IPS-NIHi11 (cell line): ENCODE results near the gene PLA2G12A.
A peak's percentile ranks its signal among the peaks of the same experiment; 100 is the strongest.

Source experiments
- DNase-seq: peaks from one replicate; pipeline ENCODE4 v3.0.0; 2012; ENCODE audit warnings: mixed read lengths, low spot score

The PLA2G12A gene

DNA sequence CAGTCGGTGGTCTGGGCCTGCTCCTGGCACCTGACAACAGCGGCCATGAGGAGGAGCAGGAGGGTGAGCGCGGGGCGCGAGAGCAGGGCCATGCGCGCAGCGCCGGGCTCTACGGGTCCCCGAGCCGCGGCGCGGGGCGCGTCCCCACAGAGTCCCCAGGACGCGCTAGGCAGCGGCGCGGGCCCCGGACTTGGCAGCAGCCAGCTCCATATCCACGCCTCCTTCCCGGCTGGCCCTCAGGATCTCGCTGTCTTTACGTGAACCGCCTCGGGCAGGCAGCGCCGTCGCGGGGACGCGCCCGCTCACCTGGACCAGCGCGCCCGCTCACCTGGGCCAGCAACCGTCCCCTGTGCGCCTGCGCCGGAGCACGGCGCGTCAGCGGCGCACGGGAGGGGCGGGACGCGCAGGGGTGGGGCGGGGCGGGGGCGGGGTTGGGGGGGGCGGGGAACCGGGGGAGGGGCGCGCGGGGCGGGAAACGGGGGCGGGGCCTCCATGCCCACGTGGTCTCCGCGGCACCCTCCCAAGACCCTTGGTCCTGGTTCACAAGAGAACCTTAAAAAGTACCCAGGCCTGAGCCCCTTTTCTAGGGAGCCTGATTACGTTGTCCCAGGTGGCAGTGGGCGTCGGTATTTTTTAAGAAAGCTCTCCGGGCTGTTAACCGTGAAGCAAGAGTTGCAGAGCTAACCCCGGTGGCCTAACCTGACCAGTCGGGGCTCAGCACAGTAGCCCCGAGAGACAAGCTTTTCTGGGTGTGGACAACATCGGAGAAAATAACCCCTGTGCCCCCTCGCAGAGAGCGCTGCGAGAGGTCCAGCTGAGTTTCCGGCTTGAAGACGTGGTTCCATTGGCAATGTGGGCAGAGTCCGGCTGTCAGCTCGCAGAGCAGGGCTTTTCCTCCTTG lies at the start of gene PLA2G12A:
Gene PLA2G12A, minus strand, starts transcription at position 353 of the 901 bp plus-strand sequence. Its CDS starts 261 bp downstream, at position 92.
- DNase-seq, result peak; percentile 95

- no peak for DNase-seq
Observed at GRCh38 chr4:109764789-109765402, 35.0 kb upstream of the PLA2G12A start.

GRCh38 chr4:109764376-109764775 lies 34.5 kb upstream of the PLA2G12A start:
- no peak for DNase-seq

DNA sequence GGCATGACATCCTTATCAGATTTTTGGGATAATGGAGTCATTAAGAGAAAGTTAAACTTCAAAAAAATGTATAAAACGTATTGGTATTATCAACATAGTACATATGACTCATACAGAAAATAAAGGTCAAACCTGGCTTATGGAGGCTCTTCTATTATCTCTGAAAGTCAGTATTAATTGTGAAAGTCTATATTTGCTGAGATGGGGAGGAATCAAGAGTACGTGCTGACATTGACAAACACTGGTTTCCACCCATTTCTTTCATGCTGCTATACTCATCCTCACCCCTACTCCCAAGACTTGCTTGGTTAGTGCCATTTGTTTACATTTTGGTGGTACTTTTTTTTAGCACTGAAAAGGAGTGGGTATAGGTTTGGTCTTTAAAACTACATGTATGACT lies 30.8 kb upstream of the PLA2G12A start:
- DNase-seq, result no peak

- no peak for DNase-seq
Observed at GRCh38 chr4:109755656-109756055, 25.8 kb upstream of the PLA2G12A start.

DNA sequence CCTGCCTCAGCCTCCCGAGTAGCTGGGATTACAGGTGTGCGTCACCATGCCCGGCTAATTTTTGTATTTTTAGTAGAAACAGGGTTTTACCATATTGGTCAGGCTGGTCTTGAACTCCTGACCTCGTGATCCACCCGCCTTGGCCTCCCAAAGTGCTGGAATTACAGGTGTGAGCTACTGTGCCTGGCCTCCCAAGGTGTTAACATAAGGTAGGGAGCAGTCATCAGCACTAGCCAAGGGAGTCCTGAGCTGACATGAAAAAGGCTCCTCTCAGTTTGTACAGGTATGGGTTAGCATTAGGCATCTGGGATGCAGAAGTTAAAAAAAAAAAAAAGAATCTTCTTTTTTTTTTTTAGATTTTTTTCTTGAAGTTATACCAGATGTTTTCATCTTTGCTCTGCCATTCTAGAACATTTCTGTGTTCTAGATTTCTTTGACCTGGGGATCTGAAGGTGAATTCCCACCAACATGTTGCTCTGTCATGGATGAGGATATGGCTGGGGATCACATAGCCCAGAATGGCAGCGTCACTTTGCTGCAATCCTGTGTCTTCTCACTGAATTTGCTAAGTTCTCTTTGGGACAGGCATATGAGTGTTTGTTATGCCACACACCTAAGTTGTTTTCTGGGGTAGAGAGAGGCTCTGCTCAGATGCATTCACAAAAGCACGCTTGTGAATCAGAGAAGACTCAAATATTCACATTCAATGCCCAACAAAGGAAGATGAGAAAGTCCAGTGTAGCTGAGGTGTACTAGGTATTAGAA lies 24.4 kb upstream of the PLA2G12A start:
- DNase-seq, result no peak

DNA sequence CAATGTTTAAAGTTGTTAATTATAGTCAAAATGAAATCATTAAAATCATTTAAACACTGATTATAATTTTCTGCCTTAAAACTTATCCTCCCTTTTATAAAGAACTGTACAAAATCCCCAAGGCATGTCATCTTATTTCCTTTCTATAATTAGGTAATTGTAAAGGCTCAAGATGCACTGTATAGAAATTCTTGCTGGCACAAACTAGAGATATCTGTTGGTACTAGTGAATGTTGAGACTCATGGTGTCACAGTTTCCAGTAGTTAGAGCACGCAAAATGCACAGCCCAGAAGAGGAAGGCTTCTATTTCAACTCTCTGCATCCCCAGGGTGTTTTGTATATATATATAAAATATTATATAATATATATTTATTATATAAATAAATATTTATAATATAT lies 22.7 kb upstream of the PLA2G12A start:
- DNase-seq, result no peak

GRCh38 chr4:109751852-109752251 lies 22.0 kb upstream of the PLA2G12A start:
- no peak for DNase-seq

GRCh38 chr4:109750652-109751244 lies 20.9 kb upstream of the PLA2G12A start:
- DNase-seq, result no peak

GRCh38 chr4:109749388-109750082 lies 19.7 kb upstream of the PLA2G12A start:
- DNase-seq, result no peak

DNA sequence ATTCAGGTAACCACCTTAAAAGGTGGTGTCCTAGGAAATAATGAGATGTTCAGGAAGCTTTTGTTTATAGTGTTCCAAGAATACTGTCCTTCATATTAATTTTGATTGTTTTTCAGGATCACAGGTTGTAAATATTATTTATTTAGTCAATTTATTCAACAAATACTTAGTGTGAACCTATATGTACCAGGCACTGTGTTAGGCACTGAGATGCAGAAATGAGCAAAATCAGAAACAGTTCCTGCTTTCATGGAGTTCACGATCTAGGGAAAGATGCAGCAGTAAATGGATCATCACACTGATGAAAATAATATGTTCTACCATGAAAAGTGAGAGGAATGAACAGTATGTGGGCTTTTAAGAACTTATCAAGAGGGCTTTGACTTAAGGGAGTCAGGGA lies 18.2 kb upstream of the PLA2G12A start:
- DNase-seq, result no peak

DNA sequence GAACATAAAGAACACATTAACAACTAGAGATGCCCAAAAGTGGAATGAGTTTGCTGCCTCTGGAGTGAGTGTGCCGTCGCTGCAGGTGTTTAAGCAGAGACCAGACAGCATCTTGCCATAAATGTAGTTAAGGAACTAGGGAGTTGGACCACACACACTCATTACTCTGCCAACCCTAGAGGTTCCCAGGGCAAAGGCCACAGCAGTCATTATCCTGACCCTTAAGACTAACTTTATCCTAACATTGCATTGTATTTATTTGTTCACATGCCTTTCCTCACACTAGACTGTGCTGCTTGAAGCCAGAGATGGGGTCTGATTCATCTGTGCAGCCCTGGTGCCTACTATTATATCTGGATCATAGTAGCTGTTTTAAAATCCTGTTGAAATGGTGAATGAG lies 16.9 kb upstream of the PLA2G12A start:
- DNase-seq, result no peak

DNA sequence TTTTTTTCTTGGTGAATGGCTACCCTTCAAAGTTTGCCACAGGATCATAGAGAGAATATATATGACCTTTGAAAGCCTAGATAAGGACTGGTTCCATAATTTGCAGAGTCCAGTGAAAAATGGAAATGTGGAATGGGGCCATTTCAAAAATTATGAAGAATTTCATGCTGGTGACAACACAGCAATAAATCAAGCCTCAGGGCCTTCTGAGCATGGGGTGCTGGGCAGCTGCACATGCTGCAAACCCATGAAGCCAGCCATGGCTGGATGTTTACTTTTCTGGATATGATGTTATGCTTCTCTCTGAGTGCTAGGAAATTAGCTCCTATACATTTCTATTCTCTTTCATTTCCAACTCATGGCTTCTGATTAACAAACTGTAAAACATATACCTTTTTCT lies 16.0 kb upstream of the PLA2G12A start:
- DNase-seq, result no peak

DNA sequence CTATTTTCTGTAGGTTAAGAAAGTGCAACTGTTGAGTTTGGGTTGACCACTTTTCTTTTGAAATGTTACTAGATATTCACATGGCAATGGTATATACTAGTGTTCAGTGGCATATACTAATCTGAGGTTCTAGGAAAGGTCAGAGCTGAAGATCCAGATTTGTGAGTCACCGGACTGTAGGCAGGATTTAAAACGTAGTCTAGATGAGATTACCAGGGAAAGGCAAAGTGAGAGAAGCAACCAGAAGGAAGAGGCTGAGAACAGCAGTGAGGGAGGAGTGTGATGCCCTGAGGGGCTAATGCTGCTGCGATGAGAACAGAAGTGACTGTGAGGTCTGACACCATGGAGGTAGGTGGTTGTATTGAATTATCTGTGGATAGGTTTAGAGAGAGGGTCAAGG lies 9.7 kb upstream of the PLA2G12A start:
- no peak for DNase-seq

DNA sequence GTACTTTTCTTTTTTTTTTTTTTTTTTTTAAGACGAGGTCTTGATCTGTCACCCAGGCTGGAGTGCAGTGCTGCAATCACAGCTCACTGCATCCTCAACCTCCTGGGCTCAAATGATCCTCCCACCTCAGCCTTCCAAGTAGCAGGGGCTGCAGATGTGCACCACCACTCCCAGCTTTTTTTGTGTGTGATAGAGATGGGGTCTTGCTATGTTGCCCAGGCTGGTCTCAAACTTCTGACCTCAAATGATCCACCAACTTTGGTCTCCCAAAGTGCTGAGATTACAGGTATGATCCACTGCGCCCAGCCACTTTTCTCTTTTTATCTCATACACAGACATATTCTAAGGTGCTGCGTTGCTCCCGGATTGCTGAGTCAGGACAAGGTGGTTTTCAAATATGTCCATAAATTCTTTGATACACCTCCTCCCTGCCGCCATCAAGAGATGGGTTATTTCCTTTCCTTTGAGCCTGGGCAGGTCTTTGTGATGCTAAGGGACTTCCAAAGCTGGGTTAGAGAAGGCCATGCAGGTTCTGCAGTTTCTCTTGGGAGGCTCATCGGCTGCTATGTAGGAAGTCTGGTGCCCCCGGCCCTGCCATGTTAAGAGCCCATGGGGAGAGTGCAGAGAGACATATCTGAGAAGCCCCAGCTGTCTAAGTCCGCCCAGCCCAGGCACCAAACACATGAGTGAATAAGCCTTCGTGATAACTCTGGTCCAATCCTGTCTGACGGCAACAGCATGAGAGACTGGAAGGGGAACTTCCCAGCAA lies 8.4 kb upstream of the PLA2G12A start:
- no peak for DNase-seq

DNA sequence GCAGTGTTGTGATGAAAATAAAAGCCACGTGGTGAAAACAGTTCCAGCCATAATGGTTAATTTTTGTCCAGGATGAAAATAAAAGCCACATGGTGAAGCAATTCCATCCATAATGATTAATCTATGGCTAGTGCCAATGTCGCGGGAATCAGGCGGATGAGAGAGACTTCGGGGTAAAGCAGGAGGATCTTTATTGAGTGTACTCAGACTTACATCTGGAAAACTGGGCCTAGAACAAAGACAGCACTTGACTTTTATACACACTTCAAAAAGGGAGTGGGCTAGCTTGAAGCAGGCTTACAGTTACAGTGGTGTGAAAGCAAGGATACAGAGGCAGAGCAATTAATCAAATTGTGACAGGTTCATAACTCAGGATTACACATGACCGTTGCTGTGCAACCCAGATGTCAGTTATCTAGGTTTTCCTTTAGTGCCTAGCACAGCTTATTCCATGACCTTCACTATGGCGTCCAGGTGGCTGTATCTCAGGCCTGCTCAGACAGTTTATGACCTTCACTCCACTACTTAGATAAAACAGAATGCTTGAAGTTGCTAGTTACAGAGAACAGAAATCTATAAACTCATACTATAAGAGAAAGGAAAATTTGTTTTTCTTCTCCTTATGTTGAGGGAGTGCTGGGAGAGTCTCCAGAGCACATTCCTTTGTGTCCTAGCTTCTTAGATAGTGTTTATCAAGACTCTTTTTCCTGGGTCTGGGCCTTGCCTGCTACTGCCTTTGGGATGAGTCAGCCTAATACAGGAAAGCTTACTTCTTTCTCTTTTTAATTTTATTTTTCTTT lies 5.9 kb upstream of the PLA2G12A start:
- no peak for DNase-seq

DNA sequence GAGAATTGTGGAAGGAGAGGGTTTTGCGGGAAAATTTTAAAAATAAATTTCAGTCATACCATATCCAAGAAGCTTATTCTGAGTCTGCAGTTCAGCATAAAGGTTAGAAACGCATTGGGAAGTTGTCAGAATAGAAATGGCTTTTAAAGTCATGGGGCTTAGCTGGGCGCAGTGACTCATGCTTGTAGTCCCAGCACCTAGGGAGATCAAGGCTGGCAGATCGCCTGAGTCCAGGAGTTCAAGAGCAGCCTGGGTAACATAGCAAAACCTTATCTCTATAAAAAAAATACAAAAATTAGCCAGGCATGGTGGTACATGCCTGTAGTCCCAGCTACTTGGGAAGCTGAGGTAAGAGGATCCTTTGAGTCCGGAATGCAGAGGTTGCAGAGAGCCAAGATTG lies 3.9 kb upstream of the PLA2G12A start:
- no peak for DNase-seq

GRCh38 chr4:109730619-109731545 lies 1.0 kb upstream of the PLA2G12A start:
- DNase-seq, result no peak

DNA sequence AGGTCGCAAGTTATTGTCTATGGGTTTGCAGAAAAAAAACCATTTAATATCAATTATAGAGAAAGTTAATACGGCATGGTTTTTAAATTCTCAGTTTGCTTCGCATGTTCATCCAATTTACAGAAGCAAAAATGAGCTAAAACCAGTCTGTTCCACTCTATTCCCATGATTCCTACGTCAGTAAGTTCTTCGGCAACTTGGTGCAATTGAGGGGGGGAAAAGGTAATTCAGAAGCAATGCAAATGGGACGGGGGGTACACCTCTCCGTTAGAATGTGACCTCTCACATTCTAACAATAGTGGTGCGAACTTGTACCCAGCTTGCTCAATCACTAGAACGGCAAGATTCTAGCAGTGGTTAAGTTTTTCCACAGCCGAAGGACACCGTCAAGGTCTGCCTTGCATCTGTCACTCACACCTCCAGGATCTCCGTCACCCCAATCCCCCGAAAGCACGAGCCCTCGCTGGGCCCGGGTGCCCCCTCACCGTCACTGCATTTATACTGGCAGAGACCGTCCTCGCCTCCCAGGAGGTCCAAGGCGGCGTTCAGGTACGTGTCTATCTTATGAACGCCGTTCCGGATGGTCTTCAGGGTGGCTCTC lies 653 bp downstream of the PLA2G12A start:
- peak; percentile 16 for DNase-seq
